AG08396 (cell line): Measurements from ENCODE around the gene GSAP.
"Not testable (repeated sequence)": the region's sequence is repeated elsewhere in the genome, so short reads cannot be mapped to it uniquely, and the experiment has no call there.

Experiments
- DNase-seq: peaks from one replicate; pipeline ENCODE4 v3.0.0; 2012; ENCODE audit warnings: low spot score, mixed read lengths

The GSAP gene

GRCh38 chr7:77354914-77355313 is 61.2 kb downstream of the GSAP start:
- no peak for DNase-seq

- DNase-seq = no peak
These were observed 61.7 kb downstream of the GSAP start for GRCh38 chr7:77354484-77354883.

GRCh38 chr7:77353911-77354310 is 62.2 kb downstream of the GSAP start:
- no peak for DNase-seq

GRCh38 chr7:77353407-77353721 is 62.8 kb downstream of the GSAP start:
- DNase-seq = no peak

GRCh38 chr7:77352665-77353406 is 63.3 kb downstream of the GSAP start:
- no peak for DNase-seq

- DNase-seq = no peak
These were observed 64.6 kb downstream of the GSAP start for GRCh38 chr7:77351539-77352004.

- no peak for DNase-seq
These were observed 67.0 kb downstream of the GSAP start for GRCh38 chr7:77349141-77349540.

- DNase-seq = no peak
These were observed 67.8 kb downstream of the GSAP start for GRCh38 chr7:77348371-77348813.

GRCh38 chr7:77346441-77346840 is 69.7 kb downstream of the GSAP start:
- DNase-seq = no peak

GRCh38 chr7:77345426-77345825 is 70.7 kb downstream of the GSAP start:
- not testable (repeated sequence) for DNase-seq

GRCh38 chr7:77339726-77340125 is 76.4 kb downstream of the GSAP start:
- no peak for DNase-seq

GRCh38 chr7:77338883-77339629 is 77.1 kb downstream of the GSAP start:
- DNase-seq = no peak

GRCh38 chr7:77338260-77338659 is 77.9 kb downstream of the GSAP start:
- DNase-seq = no peak

- DNase-seq = no peak
These were observed 78.6 kb downstream of the GSAP start for GRCh38 chr7:77337456-77337990.

- DNase-seq = no peak
These were observed 80.6 kb downstream of the GSAP start for GRCh38 chr7:77335581-77335980.

- not testable (repeated sequence) for DNase-seq
These were observed 82.1 kb downstream of the GSAP start for GRCh38 chr7:77334039-77334438.

GRCh38 chr7:77331938-77332695 is 84.0 kb downstream of the GSAP start:
- DNase-seq = peak; percentile 79

GRCh38 chr7:77330169-77330882 is 85.8 kb downstream of the GSAP start:
- DNase-seq = no peak

- no peak for DNase-seq
These were observed 86.5 kb downstream of the GSAP start for GRCh38 chr7:77329466-77330168.

- no peak for DNase-seq
These were observed 87.5 kb downstream of the GSAP start for GRCh38 chr7:77328669-77329068.

- no peak for DNase-seq
These were observed 88.1 kb downstream of the GSAP start for GRCh38 chr7:77327932-77328628.
